Measurements from ENCODE around the gene ABCA4.

GRCh38 chr1:94100785-94101612 lies 19.9 kb downstream of the ABCA4 start:
- TF ChIP-seq POLR2A (IDR thresholded peaks at IDR 0.05) (no peak), CTCF (IDR thresholded peaks at IDR 0.05) (no peak)

All from stomach (tissue), 4 donors.